ENCODE results near the gene ABCA7. TPM values are rescaled to one million over a fixed set of nuclear protein-coding genes. Genes with fewer than 3 reads are reported as not detected.
A peak's percentile ranks its signal among the peaks of the same experiment; 100 is the strongest.

ABCA7 gene
- total RNA-seq, 2 experiments from 2014 or later = 114 to 118 TPM

DNA sequence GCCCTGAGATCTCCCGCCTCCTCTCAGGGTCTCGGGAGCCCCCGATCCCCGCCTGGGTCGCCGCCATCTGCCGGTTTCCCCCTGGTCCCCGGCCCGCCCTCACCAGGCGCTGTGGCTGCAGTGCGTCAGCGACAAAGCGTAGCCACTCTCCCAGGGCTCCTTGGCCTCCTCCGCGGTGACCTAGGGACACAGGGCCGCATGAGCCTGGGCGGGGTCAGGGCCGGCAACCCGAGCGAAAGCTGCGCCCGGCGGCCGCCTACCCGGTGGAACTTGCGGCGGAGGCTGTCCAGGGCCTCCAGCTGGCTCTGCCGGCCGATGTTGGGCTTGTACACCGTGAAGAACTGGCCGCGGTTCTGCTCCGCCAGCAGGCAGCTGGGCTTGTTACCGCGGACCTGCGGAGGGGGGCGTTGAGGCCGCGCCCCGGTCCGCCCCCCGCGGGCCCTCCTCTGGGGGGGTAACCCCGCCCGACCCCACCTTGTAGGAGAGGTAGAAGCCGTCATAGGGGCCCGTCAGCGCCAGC is 69.2 kb downstream of the ABCA7 start:
- Mint-ChIP-seq H3K36me3 (ENCODE audit: low read depth) (peaks cover 21% of the 10 kb centered on the region), H3K4me1 (ENCODE audit: low read depth) (no peaks in the 10 kb centered on the region), H3K27me3 (no peaks in the 10 kb centered on the region), H3K9me3 (no peaks in the 10 kb centered on the region), H3K4me3 (no peak overlapping the region), H3K27ac (no peak overlapping the region)
- H3K4me1 ChIP-seq (ENCODE audit: insufficient read depth, low read length) = peaks cover 34% of the 10 kb centered on the region
- no peak overlapping the region for H3K4me3 ChIP-seq (ENCODE audit: low read length)
- H3K27me3 ChIP-seq (ENCODE audit: control insufficient read depth in 1 of 2, insufficient read depth in 2 of 2, low read length in 2 of 2) = no peaks in the 10 kb centered on the region
- peaks cover 0 to 4% of the 10 kb centered on the region in 2 experiments for H3K9me3 ChIP-seq (ENCODE audit: control insufficient read depth in 1 of 2, insufficient read depth in 1 of 2, low read length in 2 of 2)
- no peak overlapping the region for H3K27ac ChIP-seq (ENCODE audit: low read depth in 1 of 2, low read length in 2 of 2)
- ChIA-PET POLR2A (interaction anchor here (0.7 kb wide), 1 partner anchor 160 kb away, joined by 3 read pairs; the partner anchor contains the start of gene CIRBP), CTCF (no interaction called here)
- intact Hi-C loops (cut with DNase I, micrococcal nuclease) = loop anchor here in 1 of 2 experiments (10.0 kb wide), 1 partner anchor 314 kb away; the partner anchor contains the start of gene PTBP1
- TF ChIP-seq, protein P1, sequence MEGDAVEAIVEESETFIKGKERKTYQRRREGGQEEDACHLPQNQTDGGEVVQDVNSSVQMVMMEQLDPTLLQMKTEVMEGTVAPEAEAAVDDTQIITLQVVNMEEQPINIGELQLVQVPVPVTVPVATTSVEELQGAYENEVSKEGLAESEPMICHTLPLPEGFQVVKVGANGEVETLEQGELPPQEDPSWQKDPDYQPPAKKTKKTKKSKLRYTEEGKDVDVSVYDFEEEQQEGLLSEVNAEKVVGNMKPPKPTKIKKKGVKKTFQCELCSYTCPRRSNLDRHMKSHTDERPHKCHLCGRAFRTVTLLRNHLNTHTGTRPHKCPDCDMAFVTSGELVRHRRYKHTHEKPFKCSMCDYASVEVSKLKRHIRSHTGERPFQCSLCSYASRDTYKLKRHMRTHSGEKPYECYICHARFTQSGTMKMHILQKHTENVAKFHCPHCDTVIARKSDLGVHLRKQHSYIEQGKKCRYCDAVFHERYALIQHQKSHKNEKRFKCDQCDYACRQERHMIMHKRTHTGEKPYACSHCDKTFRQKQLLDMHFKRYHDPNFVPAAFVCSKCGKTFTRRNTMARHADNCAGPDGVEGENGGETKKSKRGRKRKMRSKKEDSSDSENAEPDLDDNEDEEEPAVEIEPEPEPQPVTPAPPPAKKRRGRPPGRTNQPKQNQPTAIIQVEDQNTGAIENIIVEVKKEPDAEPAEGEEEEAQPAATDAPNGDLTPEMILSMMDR (IDR thresholded peaks at IDR 0.05) = no peak
- H3K36me3 ChIP-seq (ENCODE audit: insufficient read depth, low read length) = peaks cover 65% of the 10 kb centered on the region
- peak in 2 of 14 experiments; percentile 5 to 53 for DNase-seq
- ATAC-seq (ENCODE audit: poor library complexity) = no peak

DNA sequence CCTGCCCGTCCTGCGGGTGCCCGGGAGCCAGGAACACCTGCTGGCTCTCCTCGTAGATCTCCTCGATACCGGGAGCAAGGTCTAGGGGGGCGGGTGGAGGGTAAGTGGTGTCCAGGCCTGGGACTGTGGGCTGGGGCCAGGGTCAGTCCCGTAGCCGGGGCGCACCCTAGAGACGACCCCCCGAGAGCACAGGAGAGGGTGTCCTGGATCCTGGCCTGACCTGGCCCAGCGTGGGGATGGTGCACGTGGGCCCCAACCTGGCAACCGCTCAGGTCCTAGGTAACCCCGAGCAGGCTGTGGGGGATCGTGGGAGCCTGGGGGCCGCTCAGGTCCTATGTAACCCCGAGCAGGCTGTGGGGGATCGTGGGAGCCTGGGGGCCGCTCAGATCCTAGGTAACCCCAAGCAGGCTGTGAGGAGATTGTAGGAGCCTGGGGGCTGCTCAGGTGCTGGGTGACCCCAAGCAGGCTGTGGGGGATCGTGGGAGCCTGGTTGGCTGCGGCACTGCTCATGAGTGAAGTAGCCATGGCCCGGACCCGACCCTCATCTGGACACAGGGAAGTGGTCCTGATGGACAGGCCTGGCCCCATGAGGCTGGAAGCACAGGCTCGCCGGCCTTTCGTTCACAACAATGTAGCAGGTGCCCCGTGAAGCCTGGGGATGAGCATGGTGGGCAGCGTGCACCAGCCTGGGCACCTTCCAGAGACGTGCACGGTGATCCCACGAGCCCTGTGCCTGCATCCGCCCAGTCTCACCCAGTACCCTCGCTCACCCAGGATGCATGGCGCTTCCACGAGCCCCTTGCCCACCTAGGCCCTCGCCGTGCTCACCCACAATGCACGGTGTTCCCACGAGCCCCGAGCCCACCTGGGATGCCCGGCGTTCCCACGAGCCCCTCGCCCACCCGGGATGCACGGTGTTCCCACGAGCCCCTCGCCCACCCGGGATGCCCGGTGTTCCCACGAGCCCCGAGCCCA is 70.1 kb downstream of the ABCA7 start:
- no peak overlapping the region for H3K27ac Mint-ChIP-seq
- Histone ChIP-seq H3K27me3 (ENCODE audit: control insufficient read depth in 1 of 2, insufficient read depth in 2 of 2, low read length in 2 of 2) (no peaks in the 10 kb centered on the region), H3K4me3 (ENCODE audit: low read length) (no peak overlapping the region), H3K36me3 (ENCODE audit: insufficient read depth, low read length) (peaks cover 69% of the 10 kb centered on the region), H3K9me3 (ENCODE audit: control insufficient read depth in 1 of 2, insufficient read depth in 1 of 2, low read length in 2 of 2) (peaks cover 0 to 4% of the 10 kb centered on the region in 2 experiments), H3K4me1 (ENCODE audit: insufficient read depth, low read length) (peaks cover 32% of the 10 kb centered on the region), H3K27ac (ENCODE audit: low read depth in 1 of 2, low read length in 2 of 2) (no peak overlapping the region)
- H3K9me3 Mint-ChIP-seq = no peaks in the 10 kb centered on the region
- H3K36me3 Mint-ChIP-seq (ENCODE audit: low read depth) = peaks cover 21% of the 10 kb centered on the region
- ChIA-PET POLR2A (interaction anchor here (0.7 kb wide), 1 partner anchor 159 kb away, joined by 3 read pairs; the partner anchor contains the start of gene CIRBP), CTCF (no interaction called here)
- no peak overlapping the region for H3K4me3 Mint-ChIP-seq
- intact Hi-C loops (cut with DNase I, micrococcal nuclease) = loop anchor here (5.0 to 10.0 kb wide), 2 partner anchors 82 to 315 kb away; partner anchors contain the start of gene PTBP1 (in 1 of the 2)
- ATAC-seq (ENCODE audit: poor library complexity) (no peak), DNase-seq (peak in 1 of 14 experiments; percentile 11)
- TF ChIP-seq, protein P1 (IDR thresholded peaks at IDR 0.05) = no peak
- no peaks in the 10 kb centered on the region for H3K27me3 Mint-ChIP-seq
- H3K4me1 Mint-ChIP-seq (ENCODE audit: low read depth) = no peaks in the 10 kb centered on the region

DNA sequence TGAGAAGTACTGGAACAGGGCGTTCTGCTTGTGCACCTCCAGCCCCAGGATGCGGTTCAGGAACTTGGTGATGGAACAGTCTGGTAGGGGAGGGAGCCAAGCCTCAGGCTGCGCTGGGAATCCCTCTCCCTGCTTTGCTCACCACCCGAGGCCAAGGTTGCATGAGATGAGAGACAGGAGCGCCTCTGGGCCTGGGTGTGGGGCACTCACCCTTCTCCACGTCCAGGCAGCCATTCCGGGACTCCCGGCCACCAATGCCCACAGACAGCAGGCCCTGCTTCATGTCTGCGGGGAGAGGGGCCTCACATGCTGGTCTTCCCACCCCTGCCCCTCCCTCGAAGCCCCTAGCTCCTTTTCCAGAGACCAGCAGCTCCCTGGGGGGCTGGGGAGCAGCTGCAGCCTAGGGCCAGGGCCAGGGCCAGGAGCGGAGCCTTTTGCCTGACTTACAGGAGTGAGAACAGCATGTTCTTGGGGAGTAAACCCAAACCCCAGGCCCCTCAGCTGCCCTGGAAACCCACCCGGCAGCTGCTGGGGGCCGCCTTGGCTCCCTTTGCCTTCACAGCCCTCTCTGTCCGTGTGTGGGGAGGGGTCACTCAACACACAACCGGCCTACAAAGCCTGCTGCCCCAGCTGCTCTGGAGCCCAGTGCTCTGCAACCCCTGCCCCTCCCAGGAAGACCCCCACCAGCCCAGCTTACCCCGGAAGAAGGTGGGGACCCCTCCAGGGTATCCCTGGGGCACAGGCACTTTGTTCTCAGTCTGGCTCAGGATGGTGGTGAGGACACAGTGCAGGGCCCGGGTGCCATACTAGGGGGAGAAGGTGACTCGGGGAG is 71.1 kb downstream of the ABCA7 start:
- peaks cover 22% of the 10 kb centered on the region for H3K4me1 ChIP-seq (ENCODE audit: insufficient read depth, low read length)
- TF ChIP-seq, protein P1 (IDR thresholded peaks at IDR 0.05) = no peak
- no peaks in the 10 kb centered on the region for H3K27me3 ChIP-seq (ENCODE audit: control insufficient read depth in 1 of 2, insufficient read depth in 2 of 2, low read length in 2 of 2)
- Mint-ChIP-seq H3K4me1 (ENCODE audit: low read depth) (no peaks in the 10 kb centered on the region), H3K27ac (peak overlapping the region; percentile 9), H3K36me3 (ENCODE audit: low read depth) (peaks cover 16% of the 10 kb centered on the region), H3K27me3 (no peaks in the 10 kb centered on the region), H3K9me3 (no peaks in the 10 kb centered on the region), H3K4me3 (no peak overlapping the region)
- ChIA-PET CTCF (no interaction called here), POLR2A (interaction anchor here (1.4 kb wide), 1 partner anchor 80 kb away, joined by 5 read pairs; no protein-coding TSS in a partner anchor)
- no peak for DNase-seq
- no peak for ATAC-seq (ENCODE audit: poor library complexity)
- no peak overlapping the region for H3K27ac ChIP-seq (ENCODE audit: low read depth in 1 of 2, low read length in 2 of 2)
- H3K9me3 ChIP-seq (ENCODE audit: control insufficient read depth in 1 of 2, insufficient read depth in 1 of 2, low read length in 2 of 2) = peaks cover 0 to 4% of the 10 kb centered on the region in 2 experiments
- H3K4me3 ChIP-seq (ENCODE audit: low read length) = no peak overlapping the region
- peaks cover 73% of the 10 kb centered on the region for H3K36me3 ChIP-seq (ENCODE audit: insufficient read depth, low read length)
- intact Hi-C loops (cut with DNase I, micrococcal nuclease) = loop anchor here (5.0 kb wide), 1 partner anchor 81 kb away; no protein-coding TSS in a partner anchor

All from CD4-positive, alpha-beta T cell (primary cell).